Measurements from ENCODE around the gene OR51E1.
A peak's percentile ranks its signal among the peaks of the same experiment; 100 is the strongest.

The OR51E1 gene

GRCh38 chr11:4643682-4644081 is at the start of gene OR51E1:
OR51E1 (plus strand) TSS chr11:4643982; CDS start chr11:4652527, 8,545 bp downstream.
- no peak for DNase-seq

GRCh38 chr11:4605057-4605456 is 38.7 kb upstream of the OR51E1 start:
- DNase-seq, result no peak

- no peak for DNase-seq
Measured at GRCh38 chr11:4606231-4607015, 37.4 kb upstream of the OR51E1 start.

- no peak for DNase-seq
Measured at GRCh38 chr11:4607096-4607495, 36.7 kb upstream of the OR51E1 start.

GRCh38 chr11:4607781-4608666 is 35.8 kb upstream of the OR51E1 start, which contains the start of gene TRIM68:
TRIM68 (minus strand) TSS chr11:4608231; CDS start chr11:4605504, 2,727 bp downstream.
- DNase-seq, result peak; percentile 94

DNA sequence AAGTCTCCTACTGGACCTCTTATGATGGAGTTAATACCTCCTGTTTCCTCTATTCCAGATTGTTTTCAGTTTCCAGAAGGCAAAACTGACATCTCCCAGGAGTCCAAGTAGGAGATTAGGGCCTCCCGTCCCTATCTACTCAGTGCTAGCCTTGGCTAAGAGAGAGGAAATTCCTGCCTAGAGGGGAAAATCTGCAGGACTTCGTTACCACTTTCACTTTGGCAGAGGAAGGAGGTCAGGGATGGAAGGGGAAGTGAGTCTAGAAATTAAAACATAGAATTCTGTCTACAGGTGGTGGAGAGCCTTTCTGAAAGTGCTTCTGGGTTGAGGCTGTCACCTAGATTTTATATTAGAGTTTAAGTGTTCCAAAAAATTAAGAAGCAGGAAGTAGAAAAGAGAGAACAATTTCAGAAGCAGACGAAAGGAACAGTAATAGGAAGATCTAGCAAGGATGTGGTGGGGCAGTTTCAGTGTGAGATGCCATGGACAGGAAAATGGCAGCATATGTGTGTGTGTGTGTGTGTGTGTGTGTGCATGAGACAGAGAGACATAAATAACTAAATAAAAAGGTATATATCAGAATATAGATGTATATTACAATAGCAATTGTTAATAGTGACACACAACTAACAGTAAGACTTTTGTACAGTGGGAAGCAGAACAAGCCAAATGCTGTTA is 33.4 kb upstream of the OR51E1 start:
- DNase-seq, result no peak

DNA sequence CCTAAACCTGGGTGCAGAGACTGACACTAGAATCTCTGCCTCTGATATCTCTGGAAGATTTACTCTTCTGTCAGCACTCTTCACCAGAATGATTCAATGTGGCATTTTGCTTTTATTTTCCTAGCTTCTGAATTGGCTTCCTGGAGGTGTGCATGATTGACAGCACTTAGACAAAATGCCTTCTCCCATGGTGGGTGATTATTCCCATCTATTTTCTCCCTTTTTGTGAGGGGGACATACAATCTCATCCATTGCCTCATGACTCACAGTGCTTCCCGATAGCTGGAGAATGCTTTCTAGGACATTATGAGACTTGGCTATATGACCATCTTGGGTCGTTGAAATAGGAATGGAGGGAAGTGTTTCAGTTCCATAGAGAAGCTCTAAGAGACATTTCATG is 31.8 kb upstream of the OR51E1 start:
- no peak for DNase-seq

DNA sequence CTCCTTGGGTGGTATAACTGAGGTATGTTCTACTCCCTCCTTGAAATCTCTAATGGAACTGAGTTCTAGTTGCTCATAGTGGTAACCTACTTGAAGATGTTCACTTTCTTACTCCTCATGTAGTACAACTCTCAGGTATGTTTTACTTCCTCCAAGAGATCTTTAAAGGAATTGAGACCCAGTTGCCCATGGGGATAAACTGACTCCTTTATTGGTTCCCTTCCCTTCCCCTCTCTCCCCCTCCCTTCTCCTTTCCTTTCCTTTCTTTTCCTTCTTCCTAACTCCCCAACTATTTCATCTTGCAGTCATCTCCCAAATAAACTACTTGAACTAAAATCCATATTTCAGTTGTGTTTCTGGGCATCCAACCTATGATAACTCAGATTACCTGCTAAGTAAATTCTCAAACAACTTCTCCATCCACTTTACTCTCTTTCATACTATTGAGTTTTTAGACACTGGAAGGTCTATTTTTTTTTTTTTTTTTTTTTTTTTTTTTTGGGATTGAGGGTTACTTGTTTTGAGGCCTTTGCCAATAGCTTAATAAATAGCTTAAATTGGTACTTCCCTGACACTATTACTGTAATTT is 27.8 kb upstream of the OR51E1 start:
- DNase-seq, result no peak

DNA sequence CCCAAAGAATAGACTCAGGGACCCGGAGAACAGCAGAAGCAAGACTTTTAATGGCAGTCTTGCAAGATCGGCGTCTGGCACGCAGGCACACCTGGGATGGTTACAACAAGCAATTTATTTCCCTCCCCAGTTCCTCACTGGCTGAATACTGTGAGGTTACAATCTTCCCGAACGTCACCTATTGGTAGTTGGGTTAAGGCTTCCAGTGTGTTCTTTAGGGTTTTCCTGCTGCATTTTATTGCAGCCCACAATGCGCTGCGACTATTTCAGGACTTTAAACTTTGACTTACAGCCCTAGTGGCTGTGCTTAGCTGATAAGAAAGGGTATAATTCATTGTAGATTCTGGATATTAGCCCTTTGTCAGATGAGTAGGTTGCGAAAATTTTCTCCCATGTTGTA is 24.3 kb upstream of the OR51E1 start:
- no peak for DNase-seq

- peak; percentile 41 for DNase-seq
Measured at GRCh38 chr11:4626207-4627099, 17.3 kb upstream of the OR51E1 start.

GRCh38 chr11:4636136-4636535 is 7.6 kb upstream of the OR51E1 start:
- no peak for DNase-seq

DNA sequence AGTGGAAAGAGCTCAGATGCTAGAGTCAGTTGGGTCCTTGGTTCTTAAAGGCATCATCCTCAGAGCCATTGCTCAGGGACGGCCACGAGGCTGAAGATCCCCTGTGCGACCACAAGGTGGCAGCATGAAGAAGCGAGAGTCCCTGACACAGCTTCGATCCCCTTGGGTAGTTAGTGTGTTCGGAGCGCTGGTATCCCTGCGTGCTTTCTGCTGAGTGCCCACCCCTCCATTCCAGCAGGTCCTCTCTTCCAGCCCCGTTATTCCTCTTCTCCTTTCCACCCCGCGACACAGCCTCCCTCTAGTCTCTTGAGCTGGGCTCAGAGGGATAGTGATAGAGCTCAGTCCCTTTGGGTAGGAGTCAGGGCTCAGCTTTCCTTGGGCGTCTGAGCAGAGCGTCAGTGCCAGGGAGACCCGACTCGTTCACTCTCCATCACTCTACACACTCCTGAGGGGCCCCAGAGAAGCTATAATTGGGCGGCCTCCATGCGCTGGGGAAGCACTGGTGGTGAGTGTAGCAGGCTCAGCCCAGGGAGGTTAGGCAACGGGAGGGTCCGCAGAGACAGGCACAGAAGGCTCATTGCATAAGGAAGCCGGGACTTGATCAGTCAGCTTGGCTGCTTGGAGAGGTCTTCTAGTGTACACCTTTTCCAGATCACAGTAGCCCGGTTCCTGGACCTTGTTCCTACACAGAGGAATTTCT is 6.7 kb upstream of the OR51E1 start, which contains the start of gene OR51D1:
TSS of gene OR51D1 (plus strand) at position 516 of the 700 bp plus-strand sequence. CDS start 2,314 bp downstream, outside the sequence.
- peak; percentile 40 for DNase-seq

DNA sequence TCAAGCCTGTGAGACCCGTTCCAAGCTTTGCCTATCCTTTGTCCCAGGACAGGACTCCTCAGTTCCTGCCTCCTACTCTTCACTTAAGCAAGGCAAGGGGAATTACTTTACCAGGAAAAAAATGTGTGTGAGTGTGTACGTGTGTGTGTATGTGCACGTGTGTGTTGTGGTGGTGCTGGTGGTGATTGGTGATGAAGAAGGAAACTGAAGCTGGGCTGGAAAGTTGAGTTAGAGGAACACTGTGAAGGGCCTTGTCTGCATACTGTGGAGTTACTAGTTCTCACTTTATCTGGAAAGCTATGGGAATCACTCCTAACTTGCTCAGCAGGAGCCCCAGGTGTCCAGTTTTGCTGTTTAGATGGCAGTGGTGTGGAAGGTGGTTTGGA is 6.1 kb upstream of the OR51E1 start:
- no peak for DNase-seq

DNA sequence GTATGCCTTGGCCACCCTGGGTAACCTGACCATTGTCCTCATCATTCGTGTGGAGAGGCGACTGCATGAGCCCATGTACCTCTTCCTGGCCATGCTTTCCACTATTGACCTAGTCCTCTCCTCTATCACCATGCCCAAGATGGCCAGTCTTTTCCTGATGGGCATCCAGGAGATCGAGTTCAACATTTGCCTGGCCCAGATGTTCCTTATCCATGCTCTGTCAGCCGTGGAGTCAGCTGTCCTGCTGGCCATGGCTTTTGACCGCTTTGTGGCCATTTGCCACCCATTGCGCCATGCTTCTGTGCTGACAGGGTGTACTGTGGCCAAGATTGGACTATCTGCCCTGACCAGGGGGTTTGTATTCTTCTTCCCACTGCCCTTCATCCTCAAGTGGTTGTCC is 3.9 kb upstream of the OR51E1 start:
- no peak for DNase-seq

GRCh38 chr11:4641501-4641900 is 2.3 kb upstream of the OR51E1 start:
- no peak for DNase-seq

GRCh38 chr11:4642043-4642442 is 1.7 kb upstream of the OR51E1 start:
- no peak for DNase-seq

DNA sequence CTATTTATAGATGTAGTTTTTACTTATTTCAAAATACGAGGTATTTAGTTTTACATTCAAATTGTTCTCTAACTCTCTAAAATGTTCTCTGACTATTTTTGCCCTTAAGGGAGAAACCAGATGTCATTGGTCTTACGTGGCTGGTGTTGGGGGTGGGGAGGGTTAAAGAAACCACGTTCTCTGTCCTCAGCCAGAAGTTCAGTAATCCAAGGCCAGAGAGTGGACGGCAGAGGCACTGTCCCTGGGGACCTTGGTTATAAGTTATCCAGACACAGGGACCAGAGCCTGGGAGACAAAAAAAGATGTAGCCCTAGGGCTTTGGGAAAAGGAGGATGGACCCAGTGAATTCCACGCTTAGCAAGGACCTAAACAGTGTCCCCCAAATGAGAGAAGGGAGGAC is 706 bp upstream of the OR51E1 start:
- DNase-seq, result no peak

DNA sequence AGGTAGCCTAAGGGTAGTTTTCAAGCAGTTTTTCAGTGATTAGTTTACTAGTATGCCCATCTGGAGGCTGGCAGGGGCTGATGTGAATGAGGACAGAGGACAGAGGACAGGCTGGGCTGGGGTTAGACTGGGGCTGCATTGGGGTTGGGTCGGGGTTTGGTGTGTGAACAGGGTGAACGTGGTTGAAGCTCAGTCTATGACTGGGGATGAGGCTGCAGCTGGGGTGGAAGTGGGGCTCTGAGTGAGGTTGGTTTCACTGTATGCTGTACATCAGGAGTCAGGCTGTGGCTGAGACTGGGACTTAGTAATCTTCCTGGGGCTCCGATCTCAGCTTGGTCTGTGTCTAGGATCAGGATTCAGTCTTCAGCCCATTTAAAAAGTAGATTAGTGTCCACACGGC is 451 bp downstream of the OR51E1 start:
- DNase-seq, result no peak

GRCh38 chr11:4645974-4646373 is 2.2 kb downstream of the OR51E1 start:
- no peak for DNase-seq

- no peak for DNase-seq
Measured at GRCh38 chr11:4647766-4648165, 4.0 kb downstream of the OR51E1 start.
